ENCODE results near the gene ETV6.

- TF ChIP-seq CTCF (IDR thresholded peaks at IDR 0.05) = no peak
- no peak for TF ChIP-seq POLR2A (IDR thresholded peaks at IDR 0.05)
These were observed 35.8 kb downstream of the ETV6 start for GRCh38 chr12:11685316-11685715.

All from right lobe of liver (tissue), 4 donors.